A549 (cell line): ENCODE data around the gene COX19.

Experiments used
- BHLHE40 ChIP-seq: IDR thresholded peaks from 2 replicates; pipeline ENCODE4 v1.6.1; 2012; ENCODE audit warnings: low read depth, low read length, inconsistent platforms
- CTCF ChIP-seq: fragments of >200 bp; sonication (Bioruptor Twin); formaldehyde crosslinking; IDR thresholded peaks from 3 replicates; pipeline ENCODE4 v1.5.1; 2016
- E2F6 ChIP-seq: IDR thresholded peaks from 2 replicates; pipeline ENCODE4 v1.6.1; 2012; ENCODE audit warnings: low read depth, borderline replicate concordance
- ELK1 ChIP-seq: fragments of 150-350 bp; IDR thresholded peaks from 2 replicates; pipeline ENCODE4 v1.6.1; 2014; ENCODE audit warnings: low read depth, mild to moderate bottlenecking, low read length
- EP300 ChIP-seq, 2 experiments: fragments of >200 bp; sonication (Bioruptor Twin); formaldehyde crosslinking; IDR thresholded peaks; 2 replicates in 1 of 2; 3 replicates in 1 of 2; pipeline ENCODE4 v1.6.1; 2016 to 2017
- MAFK ChIP-seq: fragments of 450-650 bp; IDR thresholded peaks from 2 replicates; pipeline ENCODE4 v1.6.1; 2014; ENCODE audit not compliant: partially characterized antibody
- MAX ChIP-seq: IDR thresholded peaks from 2 replicates; pipeline ENCODE4 v1.6.1; 2012
- NPAS2 ChIP-seq: fragments of 250-450 bp; sonication (Bioruptor Pico); IDR thresholded peaks from 2 replicates; pipeline ENCODE4 v1.8.0; 2022; ENCODE audit warnings: mild to moderate bottlenecking, moderate library complexity, borderline replicate concordance
- POLR2A ChIP-seq: IDR thresholded peaks from 2 replicates; pipeline ENCODE4 v1.6.1; 2012; ENCODE audit warnings: mild to moderate bottlenecking, low read length
- RAD21 ChIP-seq, 2 experiments: fragments of >200 bp in 1 of 2; sonication (Bioruptor Twin) in 1 of 2; formaldehyde crosslinking in 1 of 2; IDR thresholded peaks in 1 of 2; conservative IDR thresholded peaks in 1 of 2; 2 replicates in 1 of 2; 3 replicates in 1 of 2; pipeline ENCODE4 v1.6.1; 2012 to 2018; ENCODE audit warnings: inconsistent platforms in 1 of 2

GRCh38 chr7:919114-919442 is 56.3 kb downstream of the COX19 start:
- no peak for TF ChIP-seq ELK1
- no peak for TF ChIP-seq CTCF
- no peak for TF ChIP-seq RAD21 (conservative IDR thresholded peaks at IDR 0.05 in 1 of 2, IDR thresholded peaks at IDR 0.05 in 1 of 2)
- TF ChIP-seq POLR2A, result no peak
- no peak for TF ChIP-seq E2F6
- no peak for TF ChIP-seq BHLHE40
- TF ChIP-seq MAX, result no peak
- no peak for TF ChIP-seq EP300 (IDR thresholded peaks at IDR 0.05)
- TF ChIP-seq MAFK, result no peak
- TF ChIP-seq NPAS2 (CRISPR knock-in tag), result no peak
